Keratinocyte (primary cell): ENCODE results near the gene LRRN2. TPM values are rescaled to one million over a fixed set of nuclear protein-coding genes. Genes with fewer than 3 reads are reported as not detected.
"Not testable (repeated sequence)": the region's sequence is repeated elsewhere in the genome, so short reads cannot be mapped to it uniquely, and the experiment has no call there.

ENCODE experiments used
- DNase-seq: peaks from one replicate; pipeline ENCODE4 v3.0.0-alpha.2; 2011; ENCODE audit warnings: low read depth, missing footprints, low spot score
- FAIRE-seq: peaks from 2 replicates; lab custom pipeline; 2011; peaks lifted over from hg19 to GRCh38; lab: Jason Lieb, UNC
- H2AFZ ChIP-seq: 2 replicates; pipeline ENCODE4 v1.6.0; 2012; ENCODE audit warnings: low read length, control low read depth, inconsistent platforms; ENCODE audit not compliant: control insufficient read depth
- H3K27ac ChIP-seq: 2 replicates; pipeline ENCODE4 v1.5.1; 2011; ENCODE audit warnings: low read length; ENCODE audit not compliant: control insufficient read depth, insufficient read depth
- H3K27me3 ChIP-seq: 3 replicates; pipeline ENCODE4 v1.6.0; 2011; ENCODE audit warnings: low read length; ENCODE audit not compliant: control insufficient read depth, insufficient read depth; ENCODE audit errors: extremely low read depth
- H3K36me3 ChIP-seq, 2 experiments: 2 replicates in 1 of 2; 3 replicates in 1 of 2; pipeline ENCODE4 v1.5.1; 2011; ENCODE audit warnings: low read length in 2 of 2, mild to moderate bottlenecking in 1 of 2; ENCODE audit not compliant: control insufficient read depth in 2 of 2, insufficient read depth in 2 of 2; ENCODE audit errors: extremely low read depth in 1 of 2
- H3K4me1 ChIP-seq: 3 replicates; pipeline ENCODE4 v1.5.1; 2011; ENCODE audit warnings: low read length; ENCODE audit not compliant: control insufficient read depth, insufficient read depth; ENCODE audit errors: extremely low read depth
- H3K4me2 ChIP-seq: 3 replicates; pipeline ENCODE4 v1.6.0; 2011; ENCODE audit warnings: low read depth, low read length; ENCODE audit not compliant: control insufficient read depth, insufficient read depth; ENCODE audit errors: extremely low read depth
- H3K4me3 ChIP-seq, 3 experiments: fragments of 200-600 bp in 1 of 3; sonication (generic) in 1 of 3; 2 replicates in 2 of 3; 3 replicates in 1 of 3; pipeline ENCODE4 v1.5.1; 2011 to 2016; ENCODE audit warnings: low read length in 3 of 3, mild to moderate bottlenecking in 3 of 3, control low read depth in 2 of 3, inconsistent platforms in 1 of 3, low read depth in 1 of 3, mixed read lengths in 1 of 3, mixed run types in 1 of 3, moderate library complexity in 1 of 3; ENCODE audit not compliant: control insufficient read depth in 2 of 3, insufficient read depth in 2 of 3; ENCODE audit errors: extremely low read depth in 1 of 3
- H3K79me2 ChIP-seq: 2 replicates; pipeline ENCODE4 v1.6.0; 2012; ENCODE audit warnings: low read length; ENCODE audit not compliant: control insufficient read depth, insufficient read depth
- H3K9ac ChIP-seq: 3 replicates; pipeline ENCODE4 v1.6.0; 2011; ENCODE audit warnings: low read length; ENCODE audit not compliant: control insufficient read depth, insufficient read depth; ENCODE audit errors: extremely low read depth
- H3K9me1 ChIP-seq: 3 replicates; pipeline ENCODE4 v1.6.0; 2011; ENCODE audit warnings: low read length; ENCODE audit not compliant: control insufficient read depth, insufficient read depth; ENCODE audit errors: extremely low read depth
- H3K9me3 ChIP-seq: 2 replicates; pipeline ENCODE4 v1.5.1; 2012; ENCODE audit warnings: low read depth, low read length; ENCODE audit not compliant: control insufficient read depth
- H4K20me1 ChIP-seq: 3 replicates; pipeline ENCODE4 v1.6.0; 2011; ENCODE audit warnings: low read length; ENCODE audit not compliant: control insufficient read depth, insufficient read depth; ENCODE audit errors: extremely low read depth
- CTCF ChIP-seq, 3 experiments: IDR thresholded peaks in 1 of 3; conservative IDR thresholded peaks in 1 of 3; optimal IDR thresholded peaks in 1 of 3; 2 replicates in 2 of 3; 3 replicates in 1 of 3; pipeline versions ENCODE3 to v1.5.1; 2011; ENCODE audit warnings: low read length in 3 of 3, mild to moderate bottlenecking in 3 of 3, moderate library complexity in 2 of 3, control low read depth in 1 of 3, inconsistent platforms in 1 of 3; ENCODE audit not compliant: insufficient read depth in 2 of 3; ENCODE audit errors: extremely low read depth in 1 of 3
- EZH2 ChIP-seq: IDR thresholded peaks from one replicate; pipeline ENCODE4 v1.6.1; 2012; ENCODE audit warnings: inconsistent platforms, mild to moderate bottlenecking, low read length, moderate library complexity
- dilution Hi-C: fragments of 300-500 bp; cut with MboI; formaldehyde crosslinking; loops from one replicate; pipeline ENCODE4 v1.7.0; 2020; ENCODE audit warnings: low sequenced_read_pairs; ENCODE audit not compliant: extremely low pct_ligation_motif_present
- polyA plus RNA-seq, 5 experiments: library from polyadenylated mRNA; depleted of rRNA in 3 of 5; stranded (reverse) in 3 of 5; stranded (forward) in 1 of 5; unstranded in 1 of 5; fragments of >200 nt; gene quantifications; 1 replicate in 1 of 5; 2 replicates in 3 of 5; 3 replicates in 1 of 5; pipeline versions ENCODE4 v1.2.1 to v1.2.3, GENCODE V29; 2011 to 2012; ENCODE audit warnings: missing spikeins in 2 of 5, low read depth in 1 of 5, low replicate concordance in 1 of 5

Gene LRRN2
- polyA plus RNA-seq, 1 donor (not counting 4 experiments of a cell fraction or from before 2014, with no cell fraction given), result not detected

GRCh38 chr1:204571128-204571527 lies 114.4 kb downstream of the LRRN2 start:
- Histone ChIP-seq H3K4me2 (no peak overlapping the region), H4K20me1 (no peaks in the 10 kb centered on the region), H2AFZ (no peak overlapping the region), H3K4me3 (no peak overlapping the region), H3K79me2 (no peaks in the 10 kb centered on the region), H3K27me3 (no peaks in the 10 kb centered on the region), H3K36me3 (peaks cover 0 to 2% of the 10 kb centered on the region in 2 experiments), H3K27ac (no peak overlapping the region), H3K4me1 (peaks cover 14% of the 10 kb centered on the region), H3K9ac (no peak overlapping the region), H3K9me1 (no peaks in the 10 kb centered on the region), H3K9me3 (peaks cover 2% of the 10 kb centered on the region)
- TF ChIP-seq EZH2 (no peak), CTCF (optimal IDR thresholded peaks at IDR 0.05 in 1 of 3, IDR thresholded peaks at IDR 0.05 in 1 of 3, conservative IDR thresholded peaks at IDR 0.05 in 1 of 3; ENCODE audit: extremely low read depth in 1 of 3, insufficient read depth in 2 of 3, low read length in 3 of 3) (no peak)
- dilution Hi-C loops, result no loop called here
- FAIRE-seq, result no peak
- DNase-seq, result no peak

- H3K4me3 ChIP-seq, H3K36me3 ChIP-seq, H4K20me1 ChIP-seq, H3K27ac ChIP-seq, DNase-seq, H3K27me3 ChIP-seq, FAIRE-seq, H3K9ac ChIP-seq, H3K9me3 ChIP-seq, H2AFZ ChIP-seq, H3K4me2 ChIP-seq, dilution Hi-C loops, H3K79me2 ChIP-seq, H3K9me1 ChIP-seq: not testable (repeated sequence)
- H3K4me1 ChIP-seq, result peaks cover 23% of the 10 kb centered on the region
Measured at GRCh38 chr1:204570021-204570420, 115.5 kb downstream of the LRRN2 start.

- Histone ChIP-seq H3K36me3 (peaks cover 0 to 2% of the 10 kb centered on the region in 2 experiments), H3K9me1 (no peaks in the 10 kb centered on the region), H3K79me2 (no peaks in the 10 kb centered on the region), H4K20me1 (no peaks in the 10 kb centered on the region), H2AFZ (no peak overlapping the region), H3K27ac (no peak overlapping the region), H3K4me3 (no peak overlapping the region), H3K4me1 (peaks cover 24% of the 10 kb centered on the region), H3K9me3 (peaks cover 2% of the 10 kb centered on the region), H3K9ac (no peak overlapping the region), H3K27me3 (no peaks in the 10 kb centered on the region), H3K4me2 (no peak overlapping the region)
- TF ChIP-seq CTCF (optimal IDR thresholded peaks at IDR 0.05 in 1 of 3, IDR thresholded peaks at IDR 0.05 in 1 of 3, conservative IDR thresholded peaks at IDR 0.05 in 1 of 3; ENCODE audit: extremely low read depth in 1 of 3, insufficient read depth in 2 of 3, low read length in 3 of 3) (no peak), EZH2 (no peak)
- dilution Hi-C loops, result no loop called here
- DNase-seq (no peak), FAIRE-seq (no peak)
Measured at GRCh38 chr1:204569478-204569877, 116.1 kb downstream of the LRRN2 start.
